ENCODE data around the gene CLMN.
A peak's percentile ranks its signal among the peaks of the same experiment; 100 is the strongest.

Gene CLMN

GRCh38 chr14:95320078-95320895, 579 bp upstream of the CLMN start:
- DNase-seq = peak; percentile 27

- peak; percentile 29 for DNase-seq
Observed at GRCh38 chr14:95318399-95319311, 1.1 kb downstream of the CLMN start.

- no peak for DNase-seq
Observed at GRCh38 chr14:95317817-95318343, 1.8 kb downstream of the CLMN start.

GRCh38 chr14:95316821-95317220, 2.9 kb downstream of the CLMN start:
- no peak for DNase-seq

- no peak for DNase-seq
Observed at GRCh38 chr14:95315579-95315978, 4.1 kb downstream of the CLMN start.

GRCh38 chr14:95315156-95315555, 4.6 kb downstream of the CLMN start:
- DNase-seq = no peak

- DNase-seq = no peak
Observed at GRCh38 chr14:95314609-95315008, 5.1 kb downstream of the CLMN start.

GRCh38 chr14:95313707-95314106, 6.0 kb downstream of the CLMN start:
- DNase-seq = no peak

- DNase-seq = no peak
Observed at GRCh38 chr14:95313190-95313589, 6.5 kb downstream of the CLMN start.

- DNase-seq = no peak
Observed at GRCh38 chr14:95312311-95312710, 7.4 kb downstream of the CLMN start.

- DNase-seq = no peak
Observed at GRCh38 chr14:95311752-95312151, 8.0 kb downstream of the CLMN start.

- DNase-seq = no peak
Observed at GRCh38 chr14:95310635-95311380, 8.9 kb downstream of the CLMN start.

- DNase-seq = no peak
Observed at GRCh38 chr14:95309261-95310051, 10.3 kb downstream of the CLMN start.

- DNase-seq = no peak
Observed at GRCh38 chr14:95308073-95308472, 11.6 kb downstream of the CLMN start.

- no peak for DNase-seq
Observed at GRCh38 chr14:95307402-95308041, 12.2 kb downstream of the CLMN start.

- no peak for DNase-seq
Observed at GRCh38 chr14:95305940-95306339, 13.8 kb downstream of the CLMN start.

GRCh38 chr14:95305145-95305544, 14.6 kb downstream of the CLMN start:
- DNase-seq = no peak

- DNase-seq = no peak
Observed at GRCh38 chr14:95304342-95304741, 15.4 kb downstream of the CLMN start.

GRCh38 chr14:95303552-95303951, 16.2 kb downstream of the CLMN start:
- DNase-seq = peak; percentile 34

GRCh38 chr14:95302667-95303506, 16.8 kb downstream of the CLMN start:
- DNase-seq = no peak
